Stomach (tissue), 9 donors: ENCODE measurements around the gene MAPRE3. TPM values are rescaled to one million over a fixed set of nuclear protein-coding genes. Genes with fewer than 3 reads are reported as not detected.

Experiments
- DNase-seq, 2 donors: peaks; one replicate each; pipeline versions ENCODE4 v3.0.0 to v3.0.0-alpha.2; 2013 to 2019
- H3K27ac ChIP-seq, 5 donors: fragments of 200-600 bp in 4 of 5; sonication (generic) in 4 of 5; one replicate each; pipeline ENCODE4 v1.5.1; 2013 to 2019; ENCODE audit warnings: mild to moderate bottlenecking in 1 of 5, moderate library complexity in 1 of 5
- H3K27me3 ChIP-seq, 3 donors: fragments of 200-600 bp; sonication (generic); one replicate each; pipeline ENCODE4 v1.5.1; 2017 to 2019; ENCODE audit warnings: mixed run types in 1 of 3
- H3K36me3 ChIP-seq, 4 donors: fragments of 200-600 bp; sonication (generic); 1 replicate in 3 of 4; 2 replicates in 1 of 4; pipeline ENCODE4 v1.5.1; 2016 to 2019
- H3K4me1 ChIP-seq, 4 donors: fragments of 200-600 bp; sonication (generic); one replicate each; pipeline ENCODE4 v1.5.1; 2016 to 2019
- H3K4me3 ChIP-seq, 4 donors: fragments of 200-600 bp; sonication (generic) in 3 of 4; one replicate each; pipeline ENCODE4 v1.5.1; 2016 to 2019; ENCODE audit warnings: mild to moderate bottlenecking in 1 of 4
- H3K9me3 ChIP-seq, 4 donors: fragments of 200-600 bp; sonication (generic); one replicate each; pipeline ENCODE4 v1.5.1; 2016 to 2019
- EP300 ChIP-seq: sonication (generic); formaldehyde crosslinking; IDR thresholded peaks from one replicate; pipeline ENCODE4 v1.6.1; 2017; ENCODE audit warnings: antibody characterized with exemption
- POLR2A ChIP-seq, 4 donors: fragments of 450-650 bp; IDR thresholded peaks; one replicate each; pipeline ENCODE4 v1.6.1; 2016; ENCODE audit warnings: antibody characterized with exemption in 4 of 4, control low read depth in 2 of 4, mild to moderate bottlenecking in 1 of 4, moderate library complexity in 1 of 4
- POLR2AphosphoS5 ChIP-seq, 3 donors: sonication (generic); formaldehyde crosslinking; IDR thresholded peaks; one replicate each; pipeline ENCODE4 v1.6.1; 2016; ENCODE audit warnings: antibody characterized with exemption in 3 of 3
- WGBS, 5 donors: extraction: QIAGEN DNeasy Blood & Tissue Kit in 3 of 5; methylation state at CpG; one replicate each; pipeline versions ENCODE4 v1.1.5 to v1.1.7; 2013 to 2018; 5-methylcytosine and 5-hydroxymethylcytosine counted together
- intact Hi-C: fragments of 100-400 bp; cut with DNase I; formaldehyde crosslinking; loops from one replicate; pipeline ENCODE4 v1.15.1; 2023; ENCODE audit warnings: low total_unique reads
- polyA plus RNA-seq, 3 donors: library from polyadenylated mRNA; stranded (reverse); fragments of 200-250 nt; gene quantifications; one replicate each; pipeline ENCODE4 v1.2.3, GENCODE V29; 2013
- total RNA-seq, 5 donors: library from RNA; depleted of rRNA; stranded (reverse); fragments of >200 nt; gene quantifications; one replicate each; pipeline versions ENCODE4 v1.1.0 to v1.2.3, GENCODE V29; 2014 to 2016
- TF ChIP-seq, protein P1 (sequence below), 7 experiments: fragments of 450-650 bp in 4 of 7; fragments of 200-600 bp in 3 of 7; sonication (generic) in 3 of 7; IDR thresholded peaks; one replicate each; pipeline ENCODE4 v1.5.1; 2016 to 2019; ENCODE audit warnings: antibody characterized with exemption in 7 of 7, control low read depth in 2 of 7, mild to moderate bottlenecking in 1 of 7
- donor health status: healthy with polysubstance abuse.
- donor health status: Bipolar disorder and iron deficiency.
- donor health status: healthy.

Gene MAPRE3
- total and polyA plus RNA-seq, 8 donors = 7.0 to 24.1 (median 13.6) TPM

DNA sequence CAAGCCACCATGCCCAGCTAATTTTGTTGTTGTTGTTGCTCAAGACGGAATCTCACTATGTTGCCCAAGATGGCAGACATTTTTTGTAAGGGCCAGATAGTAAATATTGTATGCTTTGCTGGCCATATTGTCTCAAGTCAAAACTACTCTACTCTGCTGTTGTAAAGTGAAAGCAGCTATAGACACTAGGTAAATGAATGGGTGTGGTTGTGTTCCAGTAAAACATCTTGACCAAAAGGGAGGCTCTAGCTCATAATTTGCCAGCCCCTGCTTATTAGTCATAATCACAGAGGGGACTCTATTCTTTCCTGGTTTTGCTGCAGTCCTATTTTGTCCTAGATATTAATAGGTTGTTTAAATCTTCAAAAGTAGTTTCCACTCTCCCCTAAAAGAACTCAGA, 24.5 kb downstream of the MAPRE3 start:
- Histone ChIP-seq H3K9me3 (no peaks in the 10 kb centered on the region), H3K27me3 (no peaks in the 10 kb centered on the region), H3K27ac (no peak overlapping the region), H3K4me3 (no peak overlapping the region), H3K36me3 (no peaks in the 10 kb centered on the region), H3K4me1 (no peaks in the 10 kb centered on the region)
- TF ChIP-seq EP300 (no peak), POLR2A (IDR thresholded peaks at IDR 0.05) (no peak), POLR2AphosphoS5 (IDR thresholded peaks at IDR 0.05) (no peak)
- TF ChIP-seq, protein P1, sequence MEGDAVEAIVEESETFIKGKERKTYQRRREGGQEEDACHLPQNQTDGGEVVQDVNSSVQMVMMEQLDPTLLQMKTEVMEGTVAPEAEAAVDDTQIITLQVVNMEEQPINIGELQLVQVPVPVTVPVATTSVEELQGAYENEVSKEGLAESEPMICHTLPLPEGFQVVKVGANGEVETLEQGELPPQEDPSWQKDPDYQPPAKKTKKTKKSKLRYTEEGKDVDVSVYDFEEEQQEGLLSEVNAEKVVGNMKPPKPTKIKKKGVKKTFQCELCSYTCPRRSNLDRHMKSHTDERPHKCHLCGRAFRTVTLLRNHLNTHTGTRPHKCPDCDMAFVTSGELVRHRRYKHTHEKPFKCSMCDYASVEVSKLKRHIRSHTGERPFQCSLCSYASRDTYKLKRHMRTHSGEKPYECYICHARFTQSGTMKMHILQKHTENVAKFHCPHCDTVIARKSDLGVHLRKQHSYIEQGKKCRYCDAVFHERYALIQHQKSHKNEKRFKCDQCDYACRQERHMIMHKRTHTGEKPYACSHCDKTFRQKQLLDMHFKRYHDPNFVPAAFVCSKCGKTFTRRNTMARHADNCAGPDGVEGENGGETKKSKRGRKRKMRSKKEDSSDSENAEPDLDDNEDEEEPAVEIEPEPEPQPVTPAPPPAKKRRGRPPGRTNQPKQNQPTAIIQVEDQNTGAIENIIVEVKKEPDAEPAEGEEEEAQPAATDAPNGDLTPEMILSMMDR (IDR thresholded peaks at IDR 0.05) = no peak
- intact Hi-C loops = no loop called here
- 85 to 100% (median 94%) methylated on average over 1 of the region's 1 CpG for WGBS, 5 donors
- DNase-seq = no peak

DNA sequence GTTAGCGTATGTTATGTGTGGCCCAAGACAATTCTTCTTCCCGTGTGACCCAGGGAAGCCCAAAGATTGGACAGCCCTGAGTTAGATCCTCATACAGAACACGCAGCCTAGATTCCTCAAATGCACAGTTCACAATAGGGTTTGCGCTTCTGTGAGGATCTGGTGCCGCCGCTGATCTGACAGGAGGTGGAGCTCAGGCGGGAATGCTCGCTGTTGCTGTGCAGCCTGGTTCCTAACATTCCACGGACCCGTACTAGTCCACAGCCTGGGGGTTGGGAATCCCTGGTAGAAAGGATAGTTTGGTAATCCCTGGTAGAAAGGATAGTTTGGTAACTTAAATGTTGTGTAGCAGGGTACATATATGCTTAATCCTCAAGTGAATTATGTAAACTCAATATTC, 27.0 kb downstream of the MAPRE3 start:
- 72 to 84% (median 82%) methylated on average over 10 of the region's 10 CpGs for WGBS, 5 donors
- intact Hi-C loops = no loop called here

DNA sequence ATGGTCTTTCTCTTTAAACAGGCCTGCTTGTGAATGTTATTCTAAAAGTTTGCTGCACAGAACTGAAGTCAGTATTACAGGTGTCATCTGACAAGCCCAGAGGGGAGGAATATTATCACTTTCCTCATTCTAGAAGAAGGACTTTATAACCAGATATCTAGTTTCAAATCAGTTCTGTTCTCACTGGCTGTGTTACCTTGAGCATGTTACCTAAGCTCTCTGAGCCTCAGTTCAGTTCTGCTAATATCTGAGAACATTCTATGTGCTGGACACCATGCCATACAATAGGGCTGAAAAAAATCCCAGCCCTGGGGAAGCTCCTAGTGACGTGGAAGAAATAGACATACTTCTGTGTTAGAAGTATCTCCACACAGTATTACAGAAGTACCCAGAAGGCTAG, 27.9 kb downstream of the MAPRE3 start:
- Histone ChIP-seq H3K4me3 (no peak overlapping the region), H3K27me3 (no peaks in the 10 kb centered on the region), H3K36me3 (no peaks in the 10 kb centered on the region), H3K4me1 (no peaks in the 10 kb centered on the region), H3K9me3 (no peaks in the 10 kb centered on the region), H3K27ac (no peak overlapping the region)
- TF ChIP-seq, protein P1 (IDR thresholded peaks at IDR 0.05) = no peak
- TF ChIP-seq POLR2AphosphoS5 (IDR thresholded peaks at IDR 0.05) = no peak
- no peak for TF ChIP-seq EP300
- TF ChIP-seq POLR2A (IDR thresholded peaks at IDR 0.05) = no peak
- no peak for DNase-seq
- intact Hi-C loops = no loop called here
- 85 to 92% (median 90%) methylated on average over 1 of the region's 1 CpG for WGBS, 5 donors

More for the DNA sequence above, 27.0 kb downstream of the MAPRE3 start:
- TF ChIP-seq POLR2A (IDR thresholded peaks at IDR 0.05) (no peak), EP300 (no peak), POLR2AphosphoS5 (IDR thresholded peaks at IDR 0.05) (no peak)
- TF ChIP-seq, protein P1 (IDR thresholded peaks at IDR 0.05) = no peak
- Histone ChIP-seq H3K9me3 (no peaks in the 10 kb centered on the region), H3K4me1 (no peaks in the 10 kb centered on the region), H3K27ac (no peak overlapping the region), H3K4me3 (no peak overlapping the region), H3K36me3 (no peaks in the 10 kb centered on the region), H3K27me3 (no peaks in the 10 kb centered on the region)
- DNase-seq = no peak

DNA sequence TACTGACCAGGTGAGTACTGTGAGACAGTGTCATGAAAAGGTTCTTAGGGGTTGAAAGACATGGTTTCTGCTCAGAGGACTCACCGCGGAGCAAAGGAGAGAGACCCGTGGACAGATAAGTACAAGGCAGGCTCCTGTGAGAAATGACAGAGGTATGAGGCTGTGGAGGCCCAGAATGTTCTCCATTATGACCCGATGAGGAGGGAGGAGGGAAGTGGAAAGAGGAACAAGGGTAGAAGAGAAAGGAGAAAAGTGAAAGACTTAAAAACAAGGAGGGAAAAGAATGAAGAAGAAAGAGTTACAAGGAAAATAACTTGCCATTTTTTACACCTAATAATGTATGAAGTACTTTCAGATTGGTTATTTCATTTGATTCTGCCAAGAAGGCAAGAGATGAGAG, 29.8 kb downstream of the MAPRE3 start:
- Histone ChIP-seq H3K9me3 (no peaks in the 10 kb centered on the region), H3K27me3 (no peaks in the 10 kb centered on the region), H3K36me3 (no peaks in the 10 kb centered on the region), H3K27ac (no peak overlapping the region), H3K4me1 (no peaks in the 10 kb centered on the region), H3K4me3 (no peak overlapping the region)
- DNase-seq = no peak
- intact Hi-C loops = no loop called here
- WGBS, 5 donors = 75 to 81% (median 80%) methylated on average over 4 of the region's 4 CpGs
- TF ChIP-seq EP300 (no peak), POLR2AphosphoS5 (IDR thresholded peaks at IDR 0.05) (no peak), POLR2A (IDR thresholded peaks at IDR 0.05) (no peak)
- TF ChIP-seq, protein P1 (IDR thresholded peaks at IDR 0.05) = no peak
